Esophagus muscularis mucosa (tissue), 4 donors: ENCODE data around the gene PRDM15.

Experiments
- EP300 ChIP-seq: sonication (generic); formaldehyde crosslinking; IDR thresholded peaks from one replicate; pipeline ENCODE4 v1.6.1; 2017; ENCODE audit warnings: antibody characterized with exemption
- POLR2AphosphoS5 ChIP-seq, 2 donors: sonication (generic); formaldehyde crosslinking; IDR thresholded peaks; one replicate each; pipeline ENCODE4 v1.6.1; 2017; ENCODE audit warnings: antibody characterized with exemption in 2 of 2
- TF ChIP-seq, protein P1 (sequence below), 3 experiments: fragments of 200-600 bp in 2 of 3; fragments of 450-650 bp in 1 of 3; sonication (generic) in 2 of 3; IDR thresholded peaks; one replicate each; pipeline ENCODE4 v1.5.1; 2017 to 2019; ENCODE audit warnings: antibody characterized with exemption in 3 of 3, mild to moderate bottlenecking in 2 of 3, moderate library complexity in 1 of 3

- TF ChIP-seq, protein P1, sequence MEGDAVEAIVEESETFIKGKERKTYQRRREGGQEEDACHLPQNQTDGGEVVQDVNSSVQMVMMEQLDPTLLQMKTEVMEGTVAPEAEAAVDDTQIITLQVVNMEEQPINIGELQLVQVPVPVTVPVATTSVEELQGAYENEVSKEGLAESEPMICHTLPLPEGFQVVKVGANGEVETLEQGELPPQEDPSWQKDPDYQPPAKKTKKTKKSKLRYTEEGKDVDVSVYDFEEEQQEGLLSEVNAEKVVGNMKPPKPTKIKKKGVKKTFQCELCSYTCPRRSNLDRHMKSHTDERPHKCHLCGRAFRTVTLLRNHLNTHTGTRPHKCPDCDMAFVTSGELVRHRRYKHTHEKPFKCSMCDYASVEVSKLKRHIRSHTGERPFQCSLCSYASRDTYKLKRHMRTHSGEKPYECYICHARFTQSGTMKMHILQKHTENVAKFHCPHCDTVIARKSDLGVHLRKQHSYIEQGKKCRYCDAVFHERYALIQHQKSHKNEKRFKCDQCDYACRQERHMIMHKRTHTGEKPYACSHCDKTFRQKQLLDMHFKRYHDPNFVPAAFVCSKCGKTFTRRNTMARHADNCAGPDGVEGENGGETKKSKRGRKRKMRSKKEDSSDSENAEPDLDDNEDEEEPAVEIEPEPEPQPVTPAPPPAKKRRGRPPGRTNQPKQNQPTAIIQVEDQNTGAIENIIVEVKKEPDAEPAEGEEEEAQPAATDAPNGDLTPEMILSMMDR (IDR thresholded peaks at IDR 0.05) = no peak
- TF ChIP-seq POLR2AphosphoS5 (IDR thresholded peaks at IDR 0.05) (peak in 1 of 2 donors; percentile 35), EP300 (no peak)
These were observed 334 bp downstream of the PRDM15 start for GRCh38 chr21:41878831-41879189.
